ENCODE measurements around the gene ORAI3. TPM values are rescaled to one million over a fixed set of nuclear protein-coding genes. Genes with fewer than 3 reads are reported as not detected.

Gene ORAI3
- total RNA-seq, 4 donors from 2014 or later = 10.3 to 15.6 (median 12.5) TPM

- Histone ChIP-seq H3K4me1 (peaks cover 6 to 16% of the 10 kb centered on the region in 2 donors), H3K27ac (peak overlapping the region in 2 of 4 donors; percentile 31 to 58), H3K27me3 (no peaks in the 10 kb centered on the region), H3K36me3 (peaks cover 0 to 7% of the 10 kb centered on the region in 2 donors), H3K9me3 (no peaks in the 10 kb centered on the region), H3K4me3 (no peak overlapping the region)
- no peak for DNase-seq
- in situ Hi-C loops (cut with MboI; ENCODE audit: low sequenced_read_pairs in 4 of 4) (no loop called here), intact Hi-C loops (cut with DNase I; ENCODE audit: low total_unique reads) (no loop called here)
- no peak for ATAC-seq
- TF ChIP-seq POLR2A (IDR thresholded peaks at IDR 0.05) = no peak
- TF ChIP-seq CTCF (IDR thresholded peaks at IDR 0.05 in 4 of 5, conservative IDR thresholded peaks at IDR 0.05 in 1 of 5) = no peak
These were observed 21.7 kb upstream of the ORAI3 start for GRCh38 chr16:30926937-30927788.

- intact Hi-C loops (cut with DNase I; ENCODE audit: low total_unique reads) (no loop called here), in situ Hi-C loops (cut with MboI; ENCODE audit: low sequenced_read_pairs in 4 of 4) (no loop called here)
- H3K27me3 ChIP-seq = no peaks in the 10 kb centered on the region
- peaks cover 0 to 7% of the 10 kb centered on the region in 2 donors for H3K36me3 ChIP-seq
- no peak overlapping the region for H3K4me3 ChIP-seq
- H3K4me1 ChIP-seq = peaks cover 6 to 16% of the 10 kb centered on the region in 2 donors
- ATAC-seq (peak in 1 of 2 donors; percentile 34), DNase-seq (peak in 1 of 2 donors; percentile 63)
- H3K9me3 ChIP-seq = no peaks in the 10 kb centered on the region
- TF ChIP-seq CTCF (IDR thresholded peaks at IDR 0.05 in 4 of 5, conservative IDR thresholded peaks at IDR 0.05 in 1 of 5) = no peak
- TF ChIP-seq POLR2A (IDR thresholded peaks at IDR 0.05) = no peak
- peak overlapping the region in 2 of 4 donors; percentile 31 to 58 for H3K27ac ChIP-seq
These were observed 21.0 kb upstream of the ORAI3 start for GRCh38 chr16:30927789-30928378.

- in situ Hi-C loops (cut with MboI; ENCODE audit: low sequenced_read_pairs in 4 of 4) (no loop called here), intact Hi-C loops (cut with DNase I; ENCODE audit: low total_unique reads) (no loop called here)
- TF ChIP-seq POLR2A (IDR thresholded peaks at IDR 0.05) (no peak), CTCF (IDR thresholded peaks at IDR 0.05 in 4 of 5, conservative IDR thresholded peaks at IDR 0.05 in 1 of 5) (no peak)
- no peaks in the 10 kb centered on the region for H3K9me3 ChIP-seq
- no peak overlapping the region for H3K27ac ChIP-seq
- peaks cover 6 to 16% of the 10 kb centered on the region in 2 donors for H3K4me1 ChIP-seq
- peaks cover 0 to 7% of the 10 kb centered on the region in 2 donors for H3K36me3 ChIP-seq
- DNase-seq = no peak
- no peaks in the 10 kb centered on the region for H3K27me3 ChIP-seq
- no peak for ATAC-seq
- no peak overlapping the region for H3K4me3 ChIP-seq
These were observed 20.5 kb upstream of the ORAI3 start for GRCh38 chr16:30928390-30928789.

GRCh38 chr16:30929167-30929566 is 19.7 kb upstream of the ORAI3 start:
- H3K4me1 ChIP-seq = peaks cover 5 to 10% of the 10 kb centered on the region in 2 donors
- no peaks in the 10 kb centered on the region for H3K9me3 ChIP-seq
- no peak for DNase-seq
- intact Hi-C loops (cut with DNase I; ENCODE audit: low total_unique reads) (no loop called here), in situ Hi-C loops (cut with MboI; ENCODE audit: low sequenced_read_pairs in 4 of 4) (no loop called here)
- no peaks in the 10 kb centered on the region for H3K27me3 ChIP-seq
- no peak for ATAC-seq
- H3K4me3 ChIP-seq = no peak overlapping the region
- peaks cover 0 to 7% of the 10 kb centered on the region in 2 donors for H3K36me3 ChIP-seq
- H3K27ac ChIP-seq = no peak overlapping the region
- TF ChIP-seq CTCF (IDR thresholded peaks at IDR 0.05 in 4 of 5, conservative IDR thresholded peaks at IDR 0.05 in 1 of 5) = no peak
- no peak for TF ChIP-seq POLR2A (IDR thresholded peaks at IDR 0.05)

Data from gastrocnemius medialis (tissue), 4 donors.